LNCaP clone FGC (cell line): ENCODE data around the gene IL17B.

Experiments
- DNase-seq: peaks from one replicate; pipeline ENCODE4 v3.0.0-alpha.2; 2011; ENCODE audit warnings: low read depth
- H3K4me3 ChIP-seq: 2 replicates; pipeline ENCODE4 v1.5.1; 2011; ENCODE audit warnings: mild to moderate bottlenecking, low read depth, low read length, control low read depth
- CTCF ChIP-seq: IDR thresholded peaks from 2 replicates; pipeline ENCODE4 v1.5.1; 2012; ENCODE audit warnings: mild to moderate bottlenecking; ENCODE audit not compliant: control insufficient read depth, insufficient read depth; ENCODE audit errors: extremely low read depth

Gene IL17B

GRCh38 chr5:149419859-149420544, 40.9 kb upstream of the IL17B start:
- no peak for DNase-seq
- H3K4me3 ChIP-seq, result no peak overlapping the region
- no peak for TF ChIP-seq CTCF

DNA sequence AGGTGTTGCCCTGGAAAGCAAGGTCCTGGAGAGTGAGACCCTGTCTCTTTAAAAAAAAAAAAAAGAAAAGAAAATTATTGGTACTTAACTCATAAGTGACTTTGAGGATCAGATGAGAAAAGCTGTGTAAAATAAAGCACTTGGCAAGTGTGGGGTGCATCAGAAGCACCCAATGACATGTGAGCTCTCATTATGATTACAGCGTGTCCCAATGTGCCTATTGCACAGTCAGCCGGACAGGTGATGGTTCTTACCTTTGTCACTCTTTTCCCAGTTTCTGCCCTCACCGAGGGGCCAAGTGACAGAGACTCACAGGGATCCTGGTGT, 40.4 kb upstream of the IL17B start:
- TF ChIP-seq CTCF, result no peak
- no peak for DNase-seq

GRCh38 chr5:149418910-149419531, 39.9 kb upstream of the IL17B start:
- no peak for TF ChIP-seq CTCF
- H3K4me3 ChIP-seq, result no peak overlapping the region
- no peak for DNase-seq

More for the DNA sequence above, 40.4 kb upstream of the IL17B start:
- no peak overlapping the region for H3K4me3 ChIP-seq

- H3K4me3 ChIP-seq, result no peak overlapping the region
- DNase-seq, result no peak
- no peak for TF ChIP-seq CTCF
Observed at GRCh38 chr5:149417711-149418368, 38.7 kb upstream of the IL17B start.

- no peak for DNase-seq
- TF ChIP-seq CTCF, result no peak
- H3K4me3 ChIP-seq, result no peak overlapping the region
Observed at GRCh38 chr5:149416987-149417710, 38.1 kb upstream of the IL17B start.

DNA sequence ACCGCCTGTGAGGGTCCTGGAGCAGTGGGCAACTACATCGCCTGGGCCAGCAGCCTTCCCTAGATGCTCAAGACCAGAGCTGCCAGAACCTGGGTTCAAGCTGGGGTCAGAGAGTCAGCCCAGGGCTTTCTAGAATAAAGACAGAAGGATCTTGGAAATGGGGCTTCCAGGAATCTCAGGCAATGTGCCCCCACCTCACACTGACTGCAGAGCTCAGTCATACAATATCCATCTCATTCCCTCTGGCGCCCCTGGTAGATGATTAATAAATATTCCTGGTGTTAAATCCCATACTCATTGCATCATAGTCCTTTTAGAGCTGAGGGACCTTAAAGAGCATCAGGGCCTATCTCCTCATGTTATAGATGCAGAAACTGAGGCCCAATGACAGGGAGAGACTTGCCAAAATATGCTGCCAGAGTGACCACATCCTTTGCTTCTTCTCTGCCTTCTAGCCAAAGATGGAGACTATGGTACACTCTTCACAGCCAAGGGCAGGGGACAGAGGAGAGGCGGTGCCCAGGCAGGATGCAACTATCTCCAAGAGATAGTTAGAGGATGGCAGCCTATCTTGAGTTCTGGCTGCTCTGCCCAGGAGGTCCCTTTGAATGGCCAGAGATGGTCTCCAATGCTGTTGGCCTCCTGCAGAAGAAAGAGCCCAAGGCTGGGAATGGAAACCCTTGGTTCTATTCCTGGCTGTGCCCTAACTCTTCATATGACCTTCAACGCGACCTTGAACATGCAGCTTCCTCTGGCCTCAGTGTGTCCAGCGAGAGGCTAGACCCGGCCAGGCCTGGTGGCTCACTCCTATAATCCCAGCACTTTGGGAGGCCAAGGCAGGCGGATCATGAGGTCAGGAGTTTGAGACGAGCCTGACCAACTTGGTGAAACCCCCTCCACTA, 36.2 kb upstream of the IL17B start:
- no peak for DNase-seq
- H3K4me3 ChIP-seq, result no peak overlapping the region
- no peak for TF ChIP-seq CTCF
